B cell (primary cell): Measurements from ENCODE around the gene PRKG2. TPM values are rescaled to one million over a fixed set of nuclear protein-coding genes. Genes with fewer than 3 reads are reported as not detected.

Experiments
- ATAC-seq: fragments of 200-7000 bp; cut with Tn5 transposase; one replicate; pipeline ENCODE4 v1.10.0; 2021; ENCODE audit warnings: low read depth, mild to moderate bottlenecking, moderate number of reproducible peaks, moderate library complexity
- CTCF ChIA-PET: fragments of 350-600 bp; sonication (Branson Sonifier 250); formaldehyde crosslinking; loops from one replicate; lab custom pipeline; 2021; ENCODE audit warnings: antibody characterized with exemption, inconsistent platforms; lab: Charles Lee
- POLR2A ChIA-PET: fragments of 350-600 bp; sonication (Branson Sonifier 250); formaldehyde crosslinking; loops from one replicate; lab custom pipeline; 2021; ENCODE audit warnings: antibody characterized with exemption; lab: Charles Lee
- DNase-seq: peaks from one replicate; pipeline ENCODE4 v3.0.0; 2013
- H2AFZ ChIP-seq: 2 replicates; pipeline ENCODE4 v1.6.1; 2012; ENCODE audit warnings: mild to moderate bottlenecking, low read depth, low read length; ENCODE audit not compliant: insufficient read depth, poor library complexity, severe bottlenecking
- H3K27ac ChIP-seq, 2 donors: 1 replicate in 1 of 2; 2 replicates in 1 of 2; pipeline ENCODE4 v1.5.1; 2012 to 2013; ENCODE audit warnings: low read length in 2 of 2, mild to moderate bottlenecking in 2 of 2, moderate library complexity in 1 of 2
- H3K27me3 ChIP-seq, 4 experiments: fragments of 200-600 bp in 1 of 4; sonication (generic) in 1 of 4; replicated peaks in 1 of 4; 1 replicate in 2 of 4; 2 replicates in 2 of 4; pipeline versions ENCODE4 v1.6.1 to v1.7.0; 2013 to 2016; ENCODE audit warnings: low read length in 3 of 4, mild to moderate bottlenecking in 2 of 4, mixed read lengths in 1 of 4, moderate library complexity in 1 of 4; ENCODE audit not compliant: insufficient read depth in 4 of 4, control insufficient read depth in 3 of 4; ENCODE audit errors: control extremely low read depth in 1 of 4
- H3K36me3 ChIP-seq, 2 experiments: replicated peaks in 1 of 2; 1 replicate in 1 of 2; 2 replicates in 1 of 2; pipeline versions ENCODE4 v1.6.1 to v1.7.1; 2013; ENCODE audit warnings: low read length in 1 of 2; ENCODE audit not compliant: insufficient read depth in 2 of 2, control insufficient read depth in 1 of 2; ENCODE audit errors: control extremely low read depth in 1 of 2, extremely low read depth in 1 of 2
- H3K4me1 ChIP-seq, 2 donors: fragments of 200-600 bp in 1 of 2; sonication (generic) in 1 of 2; 1 replicate in 1 of 2; 2 replicates in 1 of 2; pipeline versions ENCODE4 v1.5.1 to v1.6.1; 2013 to 2017; ENCODE audit warnings: low read length in 2 of 2; ENCODE audit not compliant: control insufficient read depth in 2 of 2, insufficient read depth in 2 of 2
- H3K4me2 ChIP-seq: replicated peaks from 2 replicates; pipeline ENCODE3; 2012; ENCODE audit warnings: mild to moderate bottlenecking, low read depth, low read length; ENCODE audit not compliant: poor library complexity, severe bottlenecking
- H3K4me3 ChIP-seq, 5 experiments: fragments of 200-600 bp in 1 of 5; sonication (generic) in 1 of 5; 1 replicate in 3 of 5; 2 replicates in 2 of 5; pipeline versions ENCODE4 v1.5.1 to v1.7.0; 2011 to 2016; ENCODE audit warnings: low read length in 4 of 5, mild to moderate bottlenecking in 4 of 5, low read depth in 2 of 5, control low read depth in 1 of 5, moderate library complexity in 1 of 5; ENCODE audit not compliant: insufficient read depth in 1 of 5; ENCODE audit errors: control extremely low read depth in 1 of 5, extremely low read depth in 1 of 5
- H3K79me2 ChIP-seq: fragments of 200-600 bp; sonication (generic); one replicate; pipeline ENCODE4 v1.6.0; 2016; ENCODE audit warnings: low read length; ENCODE audit not compliant: control insufficient read depth, insufficient read depth
- H3K9ac ChIP-seq: fragments of 200-600 bp; sonication (generic); 2 replicates; pipeline ENCODE4 v1.6.1; 2017; ENCODE audit warnings: mild to moderate bottlenecking, low read length, moderate library complexity
- H3K9me3 ChIP-seq, 3 donors: one replicate each; pipeline versions ENCODE4 v1.6.1 to v1.7.1; 2013; ENCODE audit warnings: low read length in 2 of 3; ENCODE audit not compliant: control insufficient read depth in 2 of 3, insufficient read depth in 1 of 3; ENCODE audit errors: control extremely low read depth in 1 of 3
- H4K20me1 ChIP-seq: 2 replicates; pipeline ENCODE4 v1.6.0; 2012; ENCODE audit warnings: mild to moderate bottlenecking, low read length; ENCODE audit not compliant: insufficient read depth, control insufficient read depth, poor library complexity, severe bottlenecking
- H3K27ac Mint-ChIP-seq: one replicate; pipeline ENCODE4 v1.8.0; 2021; ENCODE audit warnings: mixed read lengths
- H3K27me3 Mint-ChIP-seq: one replicate; pipeline ENCODE4 v1.8.0; 2021; ENCODE audit warnings: mixed read lengths
- H3K4me1 Mint-ChIP-seq: one replicate; pipeline ENCODE4 v1.8.0; 2021; ENCODE audit warnings: mixed read lengths
- H3K4me3 Mint-ChIP-seq: one replicate; pipeline ENCODE4 v1.8.0; 2021; ENCODE audit warnings: mixed read lengths
- H3K9me3 Mint-ChIP-seq: one replicate; pipeline ENCODE4 v1.8.0; 2022; ENCODE audit warnings: mixed read lengths; ENCODE audit not compliant: insufficient read depth
- EZH2 ChIP-seq: IDR thresholded peaks from 2 replicates; pipeline ENCODE4 v1.6.1; 2012; ENCODE audit warnings: borderline replicate concordance, low read depth, mild to moderate bottlenecking, moderate library complexity, low read length; ENCODE audit not compliant: insufficient read depth, poor library complexity, severe bottlenecking
- whole genome bisulfite sequencing: methylation state at CpG from one replicate; pipeline ENCODE4 v1.1.5; 2013; ENCODE audit warnings: missing lambda C conversion rate; ENCODE audit not compliant: insufficient coverage; 5-methylcytosine and 5-hydroxymethylcytosine counted together
- intact Hi-C: fragments of 100-400 bp; cut with micrococcal nuclease; formaldehyde crosslinking; loops from one replicate; pipeline ENCODE4 v1.10.0; 2022
- polyA plus RNA-seq: library from polyadenylated mRNA; depleted of rRNA; stranded (reverse); fragments of >200 nt; gene quantifications from 2 replicates; pipeline ENCODE4 v1.2.3, GENCODE V29; 2012
- total RNA-seq, 2 donors: library from RNA; stranded (reverse); fragments of 120-200 nt in 1 of 2; gene quantifications; 1 replicate in 1 of 2; 2 replicates in 1 of 2; pipeline versions ENCODE4 v1.2.3 to v1.2.4, GENCODE V29; 2013 to 2022
- TF ChIP-seq, protein P1 (sequence below): fragments of 200-600 bp; IDR thresholded peaks from one replicate; pipeline ENCODE4 v1.8.0; 2022; ENCODE audit warnings: antibody characterized with exemption, mild to moderate bottlenecking

The PRKG2 gene
- total and polyA plus RNA-seq, 2 donors (not counting 1 experiment from before 2014, with no cell fraction given) = 0.61 to 0.86 TPM

- no peak overlapping the region for H3K9ac ChIP-seq
- no peak overlapping the region for H2AFZ ChIP-seq
- Mint-ChIP-seq H3K9me3 (no peaks in the 10 kb centered on the region), H3K4me3 (no peak overlapping the region), H3K27me3 (peaks cover 18% of the 10 kb centered on the region), H3K4me1 (no peaks in the 10 kb centered on the region), H3K27ac (no peak overlapping the region)
- no peaks in the 10 kb centered on the region for H3K79me2 ChIP-seq
- no peak overlapping the region for H3K27ac ChIP-seq
- no peaks in the 10 kb centered on the region for H3K4me1 ChIP-seq
- ATAC-seq (no peak), DNase-seq (no peak)
- ChIA-PET CTCF (no interaction called here), POLR2A (no interaction called here)
- no peak overlapping the region for H3K4me3 ChIP-seq
- H3K9me3 ChIP-seq = peaks cover 0 to 7% (median 0%) of the 10 kb centered on the region in 3 donors
- intact Hi-C loops = no loop called here
- no peak overlapping the region for H3K4me2 ChIP-seq
- H4K20me1 ChIP-seq = no peaks in the 10 kb centered on the region
- H3K36me3 ChIP-seq = no peaks in the 10 kb centered on the region
- no peaks in the 10 kb centered on the region for H3K27me3 ChIP-seq
- TF ChIP-seq, protein P1, sequence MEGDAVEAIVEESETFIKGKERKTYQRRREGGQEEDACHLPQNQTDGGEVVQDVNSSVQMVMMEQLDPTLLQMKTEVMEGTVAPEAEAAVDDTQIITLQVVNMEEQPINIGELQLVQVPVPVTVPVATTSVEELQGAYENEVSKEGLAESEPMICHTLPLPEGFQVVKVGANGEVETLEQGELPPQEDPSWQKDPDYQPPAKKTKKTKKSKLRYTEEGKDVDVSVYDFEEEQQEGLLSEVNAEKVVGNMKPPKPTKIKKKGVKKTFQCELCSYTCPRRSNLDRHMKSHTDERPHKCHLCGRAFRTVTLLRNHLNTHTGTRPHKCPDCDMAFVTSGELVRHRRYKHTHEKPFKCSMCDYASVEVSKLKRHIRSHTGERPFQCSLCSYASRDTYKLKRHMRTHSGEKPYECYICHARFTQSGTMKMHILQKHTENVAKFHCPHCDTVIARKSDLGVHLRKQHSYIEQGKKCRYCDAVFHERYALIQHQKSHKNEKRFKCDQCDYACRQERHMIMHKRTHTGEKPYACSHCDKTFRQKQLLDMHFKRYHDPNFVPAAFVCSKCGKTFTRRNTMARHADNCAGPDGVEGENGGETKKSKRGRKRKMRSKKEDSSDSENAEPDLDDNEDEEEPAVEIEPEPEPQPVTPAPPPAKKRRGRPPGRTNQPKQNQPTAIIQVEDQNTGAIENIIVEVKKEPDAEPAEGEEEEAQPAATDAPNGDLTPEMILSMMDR = no peak
- no peak for TF ChIP-seq EZH2
Observed at GRCh38 chr4:81237791-81238190, 22.8 kb upstream of the PRKG2 start.

- Mint-ChIP-seq H3K4me1 (no peaks in the 10 kb centered on the region), H3K4me3 (no peak overlapping the region), H3K27ac (no peak overlapping the region), H3K27me3 (peaks cover 18% of the 10 kb centered on the region), H3K9me3 (peaks cover 2% of the 10 kb centered on the region)
- H3K4me1 ChIP-seq = no peaks in the 10 kb centered on the region
- H2AFZ ChIP-seq = no peak overlapping the region
- no peaks in the 10 kb centered on the region for H4K20me1 ChIP-seq
- H3K4me3 ChIP-seq = no peak overlapping the region
- peaks cover 0 to 12% (median 9%) of the 10 kb centered on the region in 3 donors for H3K9me3 ChIP-seq
- no peaks in the 10 kb centered on the region for H3K27me3 ChIP-seq
- no peaks in the 10 kb centered on the region for H3K36me3 ChIP-seq
- WGBS = 92% methylated on average over 22 of the region's 23 CpGs
- ATAC-seq = no peak
- H3K79me2 ChIP-seq = no peaks in the 10 kb centered on the region
- DNase-seq = no peak
- no peak overlapping the region for H3K9ac ChIP-seq
- intact Hi-C loops = no loop called here
- ChIA-PET POLR2A (no interaction called here), CTCF (no interaction called here)
- TF ChIP-seq, protein P1 = no peak
- no peak for TF ChIP-seq EZH2
- no peak overlapping the region for H3K27ac ChIP-seq
- H3K4me2 ChIP-seq = no peak overlapping the region
Observed at GRCh38 chr4:81235982-81236749, 21.1 kb upstream of the PRKG2 start.
